Activated CD8-positive, alpha-beta T cell treated with anti-CD3 and anti-CD28 coated beads for 36 hours (primary cell): ENCODE measurements around the gene ACP6. TPM values are rescaled to one million over a fixed set of nuclear protein-coding genes. Genes with fewer than 3 reads are reported as not detected.
"Not testable (repeated sequence)": the region's sequence is repeated elsewhere in the genome, so short reads cannot be mapped to it uniquely, and the experiment has no call there.

ENCODE experiments used
- ATAC-seq: fragments of 200-7000 bp; cut with Tn5 transposase; one replicate; pipeline ENCODE4 v1.10.0; 2021; ENCODE audit warnings: mild to moderate bottlenecking, moderate library complexity
- CTCF ChIA-PET: fragments of 350-600 bp; sonication (Branson Sonifier 250); formaldehyde crosslinking; loops from one replicate; lab custom pipeline; 2021; ENCODE audit warnings: antibody characterized with exemption; lab: Charles Lee
- POLR2A ChIA-PET: fragments of 350-600 bp; sonication (Branson Sonifier 250); formaldehyde crosslinking; loops from one replicate; lab custom pipeline; 2021; ENCODE audit warnings: antibody characterized with exemption; lab: Charles Lee
- DNase-seq: peaks from one replicate; pipeline ENCODE4 v3.0.0-alpha.2; 2020
- H3K27ac Mint-ChIP-seq: one replicate; pipeline ENCODE4 v1.8.0; 2021; ENCODE audit warnings: mild to moderate bottlenecking, mixed read lengths
- H3K27me3 Mint-ChIP-seq: one replicate; pipeline ENCODE4 v1.8.0; 2021; ENCODE audit warnings: mixed read lengths
- H3K36me3 Mint-ChIP-seq: one replicate; pipeline ENCODE4 v1.8.0; 2021; ENCODE audit warnings: low read depth, mixed read lengths
- H3K4me1 Mint-ChIP-seq: one replicate; pipeline ENCODE4 v1.8.0; 2021; ENCODE audit warnings: low read depth, mixed read lengths
- H3K4me3 Mint-ChIP-seq: one replicate; pipeline ENCODE4 v1.8.0; 2021; ENCODE audit warnings: mild to moderate bottlenecking, moderate library complexity, mixed read lengths
- H3K9me3 Mint-ChIP-seq: one replicate; pipeline ENCODE4 v1.8.0; 2021; ENCODE audit warnings: mixed read lengths
- intact Hi-C: fragments of 100-400 bp; cut with micrococcal nuclease; formaldehyde crosslinking; loops from one replicate; pipeline ENCODE4 v1.10.0; 2022
- total RNA-seq, 2 experiments: library from RNA; stranded (reverse); gene quantifications; one replicate each; pipeline ENCODE4 v1.2.3, GENCODE V29; 2021
- TF ChIP-seq, protein P1 (sequence below): fragments of 200-600 bp; IDR thresholded peaks from one replicate; pipeline ENCODE4 v1.8.0; 2022; ENCODE audit warnings: antibody characterized with exemption, mild to moderate bottlenecking

ACP6 gene
- total RNA-seq, 2 experiments from 2014 or later = 16.9 to 20.9 TPM

DNA sequence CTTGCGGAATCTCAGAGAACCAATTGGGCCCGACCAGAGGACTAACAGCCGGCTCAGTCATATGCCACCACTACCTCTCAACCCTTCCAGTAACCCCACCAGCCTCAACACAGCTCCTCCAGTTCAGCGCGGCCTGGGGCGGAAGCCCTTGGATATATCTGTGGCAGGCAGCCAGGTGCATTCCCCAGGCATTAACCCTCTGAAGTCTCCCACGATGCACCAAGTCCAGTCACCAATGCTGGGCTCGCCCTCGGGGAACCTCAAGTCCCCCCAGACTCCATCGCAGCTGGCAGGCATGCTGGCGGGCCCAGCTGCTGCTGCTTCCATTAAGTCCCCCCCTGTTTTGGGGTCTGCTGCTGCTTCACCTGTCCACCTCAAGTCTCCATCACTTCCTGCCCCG is 49.8 kb downstream of the ACP6 start:
- Mint-ChIP-seq H3K27me3 (no peaks in the 10 kb centered on the region), H3K4me3 (no peak overlapping the region), H3K27ac (no peak overlapping the region), H3K9me3 (no peaks in the 10 kb centered on the region), H3K36me3 (peaks cover 46% of the 10 kb centered on the region), H3K4me1 (peaks cover 25% of the 10 kb centered on the region)
- CTCF ChIA-PET = no interaction called here
- ATAC-seq (no peak), DNase-seq (no peak)
- intact Hi-C loops = no loop called here
- TF ChIP-seq, protein P1, sequence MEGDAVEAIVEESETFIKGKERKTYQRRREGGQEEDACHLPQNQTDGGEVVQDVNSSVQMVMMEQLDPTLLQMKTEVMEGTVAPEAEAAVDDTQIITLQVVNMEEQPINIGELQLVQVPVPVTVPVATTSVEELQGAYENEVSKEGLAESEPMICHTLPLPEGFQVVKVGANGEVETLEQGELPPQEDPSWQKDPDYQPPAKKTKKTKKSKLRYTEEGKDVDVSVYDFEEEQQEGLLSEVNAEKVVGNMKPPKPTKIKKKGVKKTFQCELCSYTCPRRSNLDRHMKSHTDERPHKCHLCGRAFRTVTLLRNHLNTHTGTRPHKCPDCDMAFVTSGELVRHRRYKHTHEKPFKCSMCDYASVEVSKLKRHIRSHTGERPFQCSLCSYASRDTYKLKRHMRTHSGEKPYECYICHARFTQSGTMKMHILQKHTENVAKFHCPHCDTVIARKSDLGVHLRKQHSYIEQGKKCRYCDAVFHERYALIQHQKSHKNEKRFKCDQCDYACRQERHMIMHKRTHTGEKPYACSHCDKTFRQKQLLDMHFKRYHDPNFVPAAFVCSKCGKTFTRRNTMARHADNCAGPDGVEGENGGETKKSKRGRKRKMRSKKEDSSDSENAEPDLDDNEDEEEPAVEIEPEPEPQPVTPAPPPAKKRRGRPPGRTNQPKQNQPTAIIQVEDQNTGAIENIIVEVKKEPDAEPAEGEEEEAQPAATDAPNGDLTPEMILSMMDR = no peak
- POLR2A ChIA-PET = no interaction called here

GRCh38 chr1:147619741-147620140 is 50.6 kb downstream of the ACP6 start:
- ATAC-seq = no peak
- CTCF ChIA-PET = no interaction called here
- no peak overlapping the region for H3K4me3 Mint-ChIP-seq
- no peak for DNase-seq
- intact Hi-C loops = no loop called here
- TF ChIP-seq, protein P1 = no peak
- no peak overlapping the region for H3K27ac Mint-ChIP-seq
- POLR2A ChIA-PET = no interaction called here
- H3K36me3 Mint-ChIP-seq = peaks cover 42% of the 10 kb centered on the region
- H3K27me3 Mint-ChIP-seq = no peaks in the 10 kb centered on the region
- peaks cover 24% of the 10 kb centered on the region for H3K4me1 Mint-ChIP-seq
- no peaks in the 10 kb centered on the region for H3K9me3 Mint-ChIP-seq

DNA sequence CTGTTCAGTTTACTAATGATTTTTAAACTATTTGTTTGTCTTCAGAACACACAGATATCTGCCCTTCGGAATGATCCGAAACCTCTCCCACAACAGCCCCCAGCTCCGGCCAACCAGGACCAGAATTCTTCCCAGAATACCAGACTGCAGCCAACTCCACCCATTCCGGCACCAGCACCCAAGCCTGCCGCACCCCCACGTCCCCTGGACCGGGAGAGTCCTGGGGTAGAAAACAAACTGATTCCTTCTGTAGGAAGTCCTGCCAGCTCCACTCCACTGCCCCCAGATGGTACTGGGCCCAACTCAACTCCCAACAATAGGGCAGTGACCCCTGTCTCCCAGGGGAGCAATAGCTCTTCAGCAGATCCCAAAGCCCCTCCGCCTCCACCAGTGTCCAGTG is 51.6 kb downstream of the ACP6 start:
- peaks cover 24% of the 10 kb centered on the region for H3K4me1 Mint-ChIP-seq
- ATAC-seq (no peak), DNase-seq (no peak)
- CTCF ChIA-PET = interaction anchor here (0.9 to 1.1 kb wide), 2 partner anchors 24 to 78 kb away, joined by 3 read pairs; partner anchors contain the start of gene BCL9
- TF ChIP-seq, protein P1 = no peak
- peaks cover 46% of the 10 kb centered on the region for H3K36me3 Mint-ChIP-seq
- no peaks in the 10 kb centered on the region for H3K9me3 Mint-ChIP-seq
- H3K4me3 Mint-ChIP-seq = no peak overlapping the region
- no peaks in the 10 kb centered on the region for H3K27me3 Mint-ChIP-seq
- H3K27ac Mint-ChIP-seq = peak overlapping the region; percentile 70
- POLR2A ChIA-PET = interaction anchor here (0.6 to 1.8 kb wide), 7 partner anchors 13 to 96 kb away, joined by 3 to 6 read pairs (median 4); partner anchors contain the start of gene BCL9
- intact Hi-C loops = no loop called here

GRCh38 chr1:147618077-147618569 is 52.2 kb downstream of the ACP6 start:
- Mint-ChIP-seq H3K4me1 (peaks cover 24% of the 10 kb centered on the region), H3K27me3 (no peaks in the 10 kb centered on the region), H3K36me3 (peaks cover 51% of the 10 kb centered on the region), H3K9me3 (no peaks in the 10 kb centered on the region), H3K4me3 (no peak overlapping the region), H3K27ac (peak overlapping the region; percentile 70)
- POLR2A ChIA-PET = interaction anchor here (0.7 to 1.8 kb wide), 8 partner anchors 12 to 122 kb away, joined by 3 to 6 read pairs (median 4); partner anchors contain the start of gene BCL9
- peak; percentile 93 for ATAC-seq
- DNase-seq = peak; percentile 69
- CTCF ChIA-PET = interaction anchor here (1.0 to 2.0 kb wide), 3 partner anchors 9 to 122 kb away, joined by 3 to 5 read pairs (median 5); partner anchors contain the start of gene BCL9
- intact Hi-C loops = no loop called here
- TF ChIP-seq, protein P1 = no peak

GRCh38 chr1:147614966-147615365 is 55.4 kb downstream of the ACP6 start:
- intact Hi-C loops = not testable (repeated sequence)

More at GRCh38 chr1:147614966-147615365, 55.4 kb downstream of the ACP6 start:
- H3K9me3 Mint-ChIP-seq, H3K27me3 Mint-ChIP-seq, H3K4me3 Mint-ChIP-seq, H3K27ac Mint-ChIP-seq, ATAC-seq, DNase-seq: not testable (repeated sequence)
- POLR2A ChIA-PET = interaction anchor here (0.6 kb wide), 1 partner anchor 166 kb away, joined by 3 read pairs; no protein-coding TSS in a partner anchor
- peaks cover 53% of the 10 kb centered on the region for H3K36me3 Mint-ChIP-seq
- CTCF ChIA-PET = interaction anchor here (1.0 kb wide), 2 partner anchors 97 to 99 kb away, joined by 3 read pairs; no protein-coding TSS in a partner anchor
- peaks cover 36% of the 10 kb centered on the region for H3K4me1 Mint-ChIP-seq
